IPS-18c (cell line): ENCODE results near the gene PSTPIP1.

Source experiments
- H3K4me3 ChIP-seq: 2 replicates; pipeline ENCODE4 v1.7.0; 2013; ENCODE audit warnings: low read depth, mild to moderate bottlenecking, low read length, moderate library complexity; ENCODE audit not compliant: insufficient read depth
- H3K9me3 ChIP-seq: one replicate; pipeline ENCODE4 v1.6.1; 2013; ENCODE audit warnings: mild to moderate bottlenecking, low read length, moderate library complexity; ENCODE audit not compliant: control insufficient read depth, insufficient read depth

Gene PSTPIP1

DNA sequence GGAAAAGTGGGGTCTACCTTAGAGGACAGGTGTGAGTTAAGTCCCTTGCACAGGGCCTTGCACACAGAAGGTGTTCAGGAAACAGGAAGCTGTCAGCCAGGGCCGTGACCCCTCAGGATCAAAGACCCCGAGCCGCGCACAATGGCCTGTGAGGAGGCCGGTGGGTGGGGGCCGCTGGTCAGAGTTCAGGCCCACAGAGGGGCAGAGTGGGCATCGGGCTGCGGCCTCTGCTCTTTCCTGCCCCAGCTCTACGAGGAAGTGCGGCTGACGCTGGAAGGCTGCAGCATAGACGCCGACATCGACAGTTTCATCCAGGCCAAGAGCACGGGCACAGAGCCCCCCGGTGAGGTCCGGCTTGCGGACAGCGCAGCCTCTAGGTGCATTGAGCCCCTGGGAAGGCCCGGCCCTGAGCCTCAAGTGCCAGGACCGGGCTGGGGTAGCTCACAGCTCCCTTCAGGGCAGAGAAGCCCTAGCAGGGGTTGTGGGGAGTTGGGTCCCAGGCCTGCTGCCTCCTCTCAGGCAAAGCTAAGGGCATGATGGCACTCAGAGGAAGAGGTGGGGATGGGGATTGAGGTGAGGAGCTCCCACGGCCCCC, 37.2 kb downstream of the PSTPIP1 start:
- Histone ChIP-seq H3K4me3 (no peak overlapping the region), H3K9me3 (no peaks in the 10 kb centered on the region)

DNA sequence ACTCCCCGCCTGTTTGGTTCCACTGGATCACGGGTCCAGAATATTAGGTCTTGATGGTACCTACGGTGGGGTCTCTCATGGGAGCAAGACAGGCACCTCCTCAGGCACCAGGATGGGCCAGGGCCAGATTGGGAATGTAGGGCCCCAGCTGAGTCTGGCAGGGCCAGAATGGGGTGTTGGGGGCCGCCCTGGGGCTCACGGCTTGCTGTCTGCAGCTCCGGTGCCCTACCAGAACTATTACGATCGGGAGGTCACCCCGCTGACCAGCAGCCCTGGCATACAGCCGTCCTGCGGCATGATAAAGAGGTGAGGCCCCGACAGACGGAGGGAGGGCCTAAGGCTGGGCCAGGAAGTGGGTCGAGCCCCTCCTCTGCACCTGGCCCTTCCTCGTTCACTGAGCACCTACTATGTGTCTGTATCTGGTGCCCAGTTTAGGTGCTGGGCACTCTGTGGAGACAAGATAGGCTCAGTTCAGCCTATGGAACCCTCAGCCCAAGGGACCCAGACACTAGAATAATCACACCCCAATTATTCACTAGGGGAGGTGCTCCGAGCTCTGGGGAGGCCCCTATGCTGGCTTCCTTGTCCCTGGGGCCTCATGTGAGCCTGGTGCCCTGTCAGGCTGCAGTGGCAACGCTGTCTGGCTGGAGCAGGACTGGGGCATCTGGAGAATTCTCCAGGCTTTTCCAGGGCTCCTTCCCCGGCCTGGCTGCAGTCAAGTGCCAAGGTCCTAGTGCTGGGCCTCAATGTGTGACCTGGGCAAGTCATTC, 37.9 kb downstream of the PSTPIP1 start:
- no peak overlapping the region for H3K4me3 ChIP-seq
- H3K9me3 ChIP-seq: no peaks in the 10 kb centered on the region

DNA sequence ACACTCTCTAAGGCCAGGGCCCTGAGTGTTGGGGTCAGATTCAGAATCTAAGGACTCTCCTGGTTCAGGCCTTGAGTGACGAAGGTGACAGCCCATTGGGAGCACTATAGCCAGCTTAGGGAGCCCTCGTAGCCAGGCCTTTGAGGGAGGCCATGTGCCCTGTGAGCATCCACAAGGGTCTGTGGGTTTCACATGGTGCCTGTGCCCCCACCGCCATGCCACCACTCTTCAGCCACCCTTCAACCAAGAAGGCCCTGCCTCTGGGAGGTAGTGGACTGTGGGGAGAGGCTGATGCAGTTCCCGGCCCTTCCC, 38.4 kb downstream of the PSTPIP1 start:
- Histone ChIP-seq H3K4me3 (no peak overlapping the region), H3K9me3 (no peaks in the 10 kb centered on the region)

DNA sequence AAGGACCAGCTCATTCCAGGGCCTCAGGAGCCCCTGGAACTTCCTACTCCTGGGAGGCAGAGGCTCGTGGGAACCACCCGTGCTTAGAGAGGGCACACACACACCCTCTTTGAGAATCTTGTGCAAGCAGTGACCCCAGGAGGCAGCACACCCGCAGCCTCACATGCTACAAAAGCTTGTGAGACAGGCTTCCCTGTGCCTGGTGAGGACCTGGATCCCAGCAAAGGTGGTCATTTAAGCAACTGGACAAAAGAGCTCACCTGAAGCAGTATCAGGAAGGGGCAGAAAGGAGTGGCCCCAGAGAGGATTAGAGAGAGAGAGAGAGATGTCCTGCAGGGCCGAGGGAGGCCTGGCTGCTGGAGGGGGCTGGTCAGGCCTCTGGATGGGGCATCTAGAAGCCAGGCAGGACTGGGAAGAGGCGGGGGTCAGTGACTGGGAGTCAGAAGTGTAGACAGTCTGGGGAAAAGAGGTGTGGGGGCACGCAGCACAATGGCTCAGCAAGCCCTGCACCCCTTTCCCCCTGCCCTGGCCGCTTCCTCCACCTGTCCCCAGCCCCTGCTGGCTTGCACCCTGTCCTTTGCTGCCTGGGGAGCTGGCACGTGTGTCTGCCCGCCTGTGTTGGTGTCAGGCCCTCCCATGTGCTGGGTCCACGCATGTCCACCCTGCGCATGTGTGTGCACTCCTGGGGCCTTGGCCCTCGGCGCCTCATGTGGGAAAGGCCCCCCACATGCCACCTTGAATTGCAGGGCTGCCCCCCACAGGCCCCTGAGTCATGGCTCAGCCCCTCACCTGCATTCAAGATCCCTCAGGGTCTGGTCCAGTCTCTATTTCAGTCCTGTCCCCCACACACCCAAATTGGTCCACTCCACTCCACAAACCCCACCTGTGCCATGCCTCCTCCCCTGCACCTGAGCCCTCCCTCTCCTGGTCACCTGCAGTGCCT, 39.1 kb downstream of the PSTPIP1 start:
- Histone ChIP-seq H3K4me3 (no peak overlapping the region), H3K9me3 (no peaks in the 10 kb centered on the region)

GRCh38 chr15:77034695-77035489, 40.0 kb downstream of the PSTPIP1 start:
- Histone ChIP-seq H3K4me3 (no peak overlapping the region), H3K9me3 (no peaks in the 10 kb centered on the region)

DNA sequence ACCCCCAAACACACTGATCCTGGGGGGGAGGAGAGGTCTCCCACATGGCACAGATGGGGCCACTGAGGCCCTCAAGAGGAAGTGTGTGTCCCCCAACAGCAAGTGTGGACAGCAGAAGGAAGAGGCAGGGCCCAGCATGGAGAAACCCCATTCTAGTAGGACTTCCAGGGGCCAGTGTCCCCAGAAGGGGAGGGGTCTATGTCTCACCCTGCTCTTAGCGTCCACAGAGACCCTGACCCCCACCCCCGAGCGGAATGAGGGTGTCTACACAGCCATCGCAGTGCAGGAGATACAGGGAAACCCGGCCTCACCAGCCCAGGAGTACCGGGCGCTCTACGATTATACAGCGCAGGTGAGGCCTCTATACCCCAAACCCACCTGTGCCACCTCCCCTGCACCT, 40.7 kb downstream of the PSTPIP1 start:
- no peak overlapping the region for H3K4me3 ChIP-seq
- H3K9me3 ChIP-seq: no peaks in the 10 kb centered on the region

DNA sequence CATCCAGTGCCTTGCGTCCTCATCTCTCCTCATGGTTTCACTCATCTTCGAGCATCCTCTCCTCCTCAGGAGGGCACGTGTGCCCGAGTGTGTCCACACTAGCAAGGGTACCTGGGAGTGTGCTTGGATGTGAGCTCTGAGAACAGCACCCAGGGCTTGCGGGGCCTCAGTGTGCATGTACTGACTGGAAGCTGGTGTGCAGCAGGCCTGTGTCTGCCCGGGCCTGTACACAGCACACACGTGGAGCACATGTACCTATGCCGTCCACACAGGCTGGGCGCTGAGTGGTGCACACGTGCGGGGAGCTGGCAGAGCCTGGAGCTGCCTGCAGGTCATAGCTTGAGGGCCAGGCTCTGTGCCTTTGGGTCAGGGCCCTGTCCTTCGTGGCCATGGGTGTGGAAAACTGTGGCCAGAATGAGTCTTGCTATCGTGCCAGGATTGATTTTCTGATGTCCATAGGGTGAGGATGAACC, 41.1 kb downstream of the PSTPIP1 start:
- H3K4me3 ChIP-seq: no peak overlapping the region
- H3K9me3 ChIP-seq: no peaks in the 10 kb centered on the region

- no peak overlapping the region for H3K4me3 ChIP-seq
Observed at GRCh38 chr15:77036537-77037387, 41.8 kb downstream of the PSTPIP1 start.

GRCh38 chr15:77037388-77038209, 42.7 kb downstream of the PSTPIP1 start:
- no peaks in the 10 kb centered on the region for H3K9me3 ChIP-seq
- peak overlapping the region; percentile 28; the same call in 1 of the 2 replicates for H3K4me3 ChIP-seq

More at GRCh38 chr15:77036537-77037387, 41.8 kb downstream of the PSTPIP1 start:
- no peaks in the 10 kb centered on the region for H3K9me3 ChIP-seq

GRCh38 chr15:77038312-77039216, 43.6 kb downstream of the PSTPIP1 start:
- H3K9me3 ChIP-seq: no peaks in the 10 kb centered on the region

GRCh38 chr15:77039217-77039533, 44.2 kb downstream of the PSTPIP1 start:
- Histone ChIP-seq H3K4me3 (no peak overlapping the region), H3K9me3 (no peaks in the 10 kb centered on the region)

More at GRCh38 chr15:77038312-77039216, 43.6 kb downstream of the PSTPIP1 start:
- no peak overlapping the region for H3K4me3 ChIP-seq

- Histone ChIP-seq H3K4me3 (no peak overlapping the region), H3K9me3 (no peaks in the 10 kb centered on the region)
Observed at GRCh38 chr15:77039848-77040247, 44.9 kb downstream of the PSTPIP1 start.

- no peak overlapping the region for H3K4me3 ChIP-seq
- no peaks in the 10 kb centered on the region for H3K9me3 ChIP-seq
Observed at GRCh38 chr15:77040673-77041072, 45.7 kb downstream of the PSTPIP1 start.

GRCh38 chr15:77042245-77042919, 47.5 kb downstream of the PSTPIP1 start:
- Histone ChIP-seq H3K9me3 (no peaks in the 10 kb centered on the region), H3K4me3 (no peak overlapping the region)
